Osteoblast (primary cell): Measurements from ENCODE around the gene PNPLA7. TPM values are rescaled to one million over a fixed set of nuclear protein-coding genes. Genes with fewer than 3 reads are reported as not detected.
A peak's percentile ranks its signal among the peaks of the same experiment; 100 is the strongest.

Source experiments
- DNase-seq: peaks from one replicate; pipeline ENCODE4 v3.0.0; 2011; ENCODE audit warnings: low spot score, mixed read lengths; ENCODE audit not compliant: insufficient read length; ENCODE audit errors: missing footprints
- H2AFZ ChIP-seq: 2 replicates; pipeline ENCODE4 v1.6.0; 2011; ENCODE audit warnings: mild to moderate bottlenecking, low read length
- H3K27ac ChIP-seq: 2 replicates; pipeline ENCODE4 v1.5.1; 2011; ENCODE audit warnings: mild to moderate bottlenecking, low read depth, low read length, moderate library complexity
- H3K27me3 ChIP-seq: 2 replicates; pipeline ENCODE4 v1.6.0; 2012; ENCODE audit warnings: mild to moderate bottlenecking, control low read depth, inconsistent platforms, low read length, moderate library complexity; ENCODE audit not compliant: insufficient read depth
- H3K36me3 ChIP-seq: 2 replicates; pipeline ENCODE4 v1.5.1; 2011; ENCODE audit warnings: mild to moderate bottlenecking, low read length, control low read depth, moderate library complexity; ENCODE audit not compliant: insufficient read depth
- H3K4me1 ChIP-seq: 2 replicates; pipeline ENCODE4 v1.5.1; 2011; ENCODE audit warnings: mild to moderate bottlenecking, low read length, control low read depth, moderate library complexity; ENCODE audit not compliant: insufficient read depth
- H3K4me2 ChIP-seq: 2 replicates; pipeline ENCODE4 v1.6.0; 2011; ENCODE audit warnings: mild to moderate bottlenecking, low read length; ENCODE audit not compliant: insufficient read depth
- H3K4me3 ChIP-seq: fragments of 200-600 bp; sonication (generic); 3 replicates; pipeline ENCODE4 v1.5.1; 2012; ENCODE audit warnings: mild to moderate bottlenecking, low read length, inconsistent platforms; ENCODE audit not compliant: insufficient read depth
- H3K79me2 ChIP-seq: 2 replicates; pipeline ENCODE4 v1.6.0; 2012; ENCODE audit warnings: mild to moderate bottlenecking, low read length, control low read depth, inconsistent platforms; ENCODE audit not compliant: insufficient read depth
- H3K9me3 ChIP-seq: 2 replicates; pipeline ENCODE4 v1.5.1; 2011; ENCODE audit warnings: low read depth, low read length, control low read depth
- H4K20me1 ChIP-seq: 2 replicates; pipeline ENCODE4 v1.6.0; 2012; ENCODE audit warnings: mild to moderate bottlenecking, low read length, control low read depth; ENCODE audit not compliant: insufficient read depth
- total RNA-seq: library from RNA; depleted of rRNA; stranded (reverse); fragments of >200 nt; gene quantifications from 2 replicates; pipeline ENCODE4 v1.2.3, GENCODE V29; 2012
- TF ChIP-seq, protein P1 (sequence below): IDR thresholded peaks from 2 replicates; pipeline ENCODE4 v1.5.1; 2011; ENCODE audit warnings: mild to moderate bottlenecking, low read depth, low read length, moderate library complexity; ENCODE audit errors: extremely low read depth

Gene PNPLA7
- total RNA-seq, 1 donor: 1.8 TPM

DNA sequence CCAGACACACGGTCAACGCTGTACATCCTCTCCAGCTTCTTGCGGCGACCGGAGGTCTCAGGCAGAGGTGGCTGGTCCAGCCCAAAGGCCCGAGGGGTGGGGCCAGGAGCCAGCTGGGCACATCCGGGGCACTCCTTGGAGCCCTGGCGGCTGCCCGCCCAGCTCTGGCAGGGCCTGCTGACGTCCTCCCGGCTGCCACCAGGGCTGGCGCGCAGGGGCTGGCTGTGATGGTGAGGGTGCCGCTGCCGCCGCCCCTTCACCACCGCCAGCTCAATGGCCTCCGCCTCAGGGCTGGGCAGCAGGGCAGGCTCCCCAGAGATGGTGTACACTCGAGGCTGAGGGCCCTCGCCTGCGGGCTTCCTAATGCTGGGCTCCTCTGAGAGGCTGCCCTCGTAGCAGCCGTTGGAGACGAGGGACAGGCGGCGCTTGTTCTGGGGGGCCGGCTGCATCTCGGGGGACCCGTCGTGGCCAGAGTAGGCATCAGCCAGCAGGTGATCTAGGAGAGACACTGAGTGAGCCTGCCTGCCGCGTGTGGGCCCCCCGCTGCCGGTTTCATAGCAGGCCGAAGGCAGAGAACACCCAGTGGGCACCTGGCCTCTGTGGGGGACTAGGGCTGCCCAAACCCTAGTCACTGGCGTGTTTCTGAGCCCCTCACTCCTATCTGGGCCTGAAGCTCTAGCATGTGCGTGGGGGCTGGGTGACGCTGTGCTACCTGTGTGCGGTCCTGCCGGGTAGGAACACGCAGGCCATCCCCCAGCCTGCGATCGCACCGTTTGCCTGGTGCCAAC is 92.6 kb downstream of the PNPLA7 start:
- peaks cover 39% of the 10 kb centered on the region for H4K20me1 ChIP-seq
- H3K36me3 ChIP-seq: peaks cover 22% of the 10 kb centered on the region
- peak overlapping the region; percentile 63 for H3K27ac ChIP-seq
- no peaks in the 10 kb centered on the region for H3K27me3 ChIP-seq
- H2AFZ ChIP-seq: no peak overlapping the region
- H3K4me2 ChIP-seq: peak overlapping the region; percentile 86
- H3K4me3 ChIP-seq: peak overlapping the region; percentile 83
- peaks cover 31% of the 10 kb centered on the region for H3K4me1 ChIP-seq
- TF ChIP-seq, protein P1, sequence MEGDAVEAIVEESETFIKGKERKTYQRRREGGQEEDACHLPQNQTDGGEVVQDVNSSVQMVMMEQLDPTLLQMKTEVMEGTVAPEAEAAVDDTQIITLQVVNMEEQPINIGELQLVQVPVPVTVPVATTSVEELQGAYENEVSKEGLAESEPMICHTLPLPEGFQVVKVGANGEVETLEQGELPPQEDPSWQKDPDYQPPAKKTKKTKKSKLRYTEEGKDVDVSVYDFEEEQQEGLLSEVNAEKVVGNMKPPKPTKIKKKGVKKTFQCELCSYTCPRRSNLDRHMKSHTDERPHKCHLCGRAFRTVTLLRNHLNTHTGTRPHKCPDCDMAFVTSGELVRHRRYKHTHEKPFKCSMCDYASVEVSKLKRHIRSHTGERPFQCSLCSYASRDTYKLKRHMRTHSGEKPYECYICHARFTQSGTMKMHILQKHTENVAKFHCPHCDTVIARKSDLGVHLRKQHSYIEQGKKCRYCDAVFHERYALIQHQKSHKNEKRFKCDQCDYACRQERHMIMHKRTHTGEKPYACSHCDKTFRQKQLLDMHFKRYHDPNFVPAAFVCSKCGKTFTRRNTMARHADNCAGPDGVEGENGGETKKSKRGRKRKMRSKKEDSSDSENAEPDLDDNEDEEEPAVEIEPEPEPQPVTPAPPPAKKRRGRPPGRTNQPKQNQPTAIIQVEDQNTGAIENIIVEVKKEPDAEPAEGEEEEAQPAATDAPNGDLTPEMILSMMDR: no peak
- H3K79me2 ChIP-seq: peaks cover 11% of the 10 kb centered on the region
- H3K9me3 ChIP-seq: no peaks in the 10 kb centered on the region
- DNase-seq: peak; percentile 66

DNA sequence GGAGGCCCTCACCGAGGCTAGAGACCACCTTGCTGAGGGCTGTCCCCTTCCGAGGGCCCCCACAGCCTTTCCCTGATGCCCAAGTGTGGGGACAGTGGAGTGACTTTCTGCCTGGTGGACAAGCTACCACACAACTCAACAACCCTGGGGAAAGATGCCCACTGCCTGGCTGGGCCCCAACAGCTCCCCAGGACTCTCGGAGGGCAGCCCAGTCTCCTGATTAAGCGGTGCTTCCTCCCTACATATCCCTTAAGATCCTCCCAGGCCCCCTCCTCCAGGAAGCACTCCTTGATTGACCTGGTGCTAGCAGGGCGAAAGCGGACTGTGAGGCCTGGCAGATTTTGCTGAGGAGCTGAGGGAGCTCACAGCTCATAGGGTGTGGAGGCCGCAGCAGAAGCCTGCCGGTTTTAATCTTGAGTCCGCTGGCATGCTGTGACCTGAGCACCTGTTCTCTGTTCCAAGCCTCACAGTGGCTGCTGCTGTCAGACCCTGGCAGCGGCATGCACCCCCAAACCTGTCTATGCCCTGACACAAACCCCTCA is 93.3 kb downstream of the PNPLA7 start:
- Histone ChIP-seq H4K20me1 (peaks cover 39% of the 10 kb centered on the region), H3K9me3 (no peaks in the 10 kb centered on the region), H3K27me3 (no peaks in the 10 kb centered on the region), H3K4me3 (peak overlapping the region; percentile 31), H3K79me2 (peaks cover 11% of the 10 kb centered on the region), H3K27ac (peak overlapping the region; percentile 63), H3K36me3 (peaks cover 23% of the 10 kb centered on the region), H3K4me2 (peak overlapping the region; percentile 48), H2AFZ (no peak overlapping the region), H3K4me1 (peaks cover 31% of the 10 kb centered on the region)
- no peak for DNase-seq
- TF ChIP-seq, protein P1: no peak

DNA sequence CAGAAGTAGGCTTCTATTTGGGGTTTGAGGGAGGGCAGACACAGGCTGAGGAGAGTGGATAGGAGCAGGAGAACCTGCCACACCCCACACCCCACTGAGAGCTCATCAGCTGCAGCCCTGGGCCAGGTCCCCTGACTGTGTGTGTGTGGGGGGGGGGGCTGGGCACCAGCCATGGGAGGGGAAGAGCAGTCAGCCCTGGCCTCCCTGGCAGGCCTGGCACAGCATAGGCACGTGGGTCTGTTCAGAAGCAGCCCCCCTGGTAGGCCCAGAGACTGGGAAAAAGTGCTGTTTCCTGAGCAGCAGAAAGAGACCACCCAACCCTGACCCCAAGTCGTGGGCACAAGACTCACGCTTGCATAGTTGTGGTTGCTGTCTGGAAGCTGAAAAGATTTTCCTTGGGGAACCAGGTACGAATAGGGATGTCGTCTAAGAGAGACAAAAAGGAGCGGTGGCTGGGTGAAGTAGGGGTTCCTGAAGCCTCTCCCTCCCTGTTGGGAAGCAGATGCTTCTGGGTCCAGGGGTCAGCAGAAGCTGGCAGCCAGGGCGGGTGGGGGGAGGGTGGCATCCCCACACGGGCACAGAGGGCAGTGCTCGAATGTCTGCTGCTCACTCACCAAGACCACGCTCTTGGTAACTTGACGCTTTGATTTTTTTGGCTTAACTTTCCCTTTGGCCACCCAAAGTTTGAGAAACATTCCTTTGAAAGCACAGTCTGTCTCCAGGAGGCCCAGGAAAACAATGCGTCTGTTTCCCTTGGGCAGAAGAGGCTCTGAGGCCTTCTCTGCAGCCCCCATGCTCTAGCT is 93.9 kb downstream of the PNPLA7 start:
- peaks cover 31% of the 10 kb centered on the region for H3K4me1 ChIP-seq
- H3K9me3 ChIP-seq: no peaks in the 10 kb centered on the region
- TF ChIP-seq, protein P1: no peak
- peak overlapping the region; percentile 63 for H3K27ac ChIP-seq
- H2AFZ ChIP-seq: no peak overlapping the region
- peaks cover 23% of the 10 kb centered on the region for H3K36me3 ChIP-seq
- peak overlapping the region; percentile 31 for H3K4me3 ChIP-seq
- peak overlapping the region; percentile 48 for H3K4me2 ChIP-seq
- H3K79me2 ChIP-seq: peaks cover 11% of the 10 kb centered on the region
- peaks cover 39% of the 10 kb centered on the region for H4K20me1 ChIP-seq
- H3K27me3 ChIP-seq: no peaks in the 10 kb centered on the region
- DNase-seq: peak; percentile 98
